Gastrocnemius medialis (tissue), 4 donors: ENCODE measurements around the gene SPTSSB.

ENCODE experiments used
- POLR2A ChIP-seq, 2 donors: fragments of 450-650 bp; IDR thresholded peaks; one replicate each; pipeline ENCODE4 v1.6.1; 2017; ENCODE audit warnings: antibody characterized with exemption in 2 of 2, mild to moderate bottlenecking in 2 of 2, moderate library complexity in 2 of 2
- TF ChIP-seq, protein P1 (sequence below), 5 experiments: fragments of 450-650 bp in 3 of 5; fragments of 200-600 bp in 2 of 5; sonication (generic) in 2 of 5; IDR thresholded peaks in 4 of 5; conservative IDR thresholded peaks in 1 of 5; 1 replicate in 4 of 5; 2 replicates in 1 of 5; pipeline ENCODE4 v1.5.1; 2016 to 2019; ENCODE audit warnings: antibody characterized with exemption in 5 of 5, mild to moderate bottlenecking in 3 of 5, moderate library complexity in 3 of 5

DNA sequence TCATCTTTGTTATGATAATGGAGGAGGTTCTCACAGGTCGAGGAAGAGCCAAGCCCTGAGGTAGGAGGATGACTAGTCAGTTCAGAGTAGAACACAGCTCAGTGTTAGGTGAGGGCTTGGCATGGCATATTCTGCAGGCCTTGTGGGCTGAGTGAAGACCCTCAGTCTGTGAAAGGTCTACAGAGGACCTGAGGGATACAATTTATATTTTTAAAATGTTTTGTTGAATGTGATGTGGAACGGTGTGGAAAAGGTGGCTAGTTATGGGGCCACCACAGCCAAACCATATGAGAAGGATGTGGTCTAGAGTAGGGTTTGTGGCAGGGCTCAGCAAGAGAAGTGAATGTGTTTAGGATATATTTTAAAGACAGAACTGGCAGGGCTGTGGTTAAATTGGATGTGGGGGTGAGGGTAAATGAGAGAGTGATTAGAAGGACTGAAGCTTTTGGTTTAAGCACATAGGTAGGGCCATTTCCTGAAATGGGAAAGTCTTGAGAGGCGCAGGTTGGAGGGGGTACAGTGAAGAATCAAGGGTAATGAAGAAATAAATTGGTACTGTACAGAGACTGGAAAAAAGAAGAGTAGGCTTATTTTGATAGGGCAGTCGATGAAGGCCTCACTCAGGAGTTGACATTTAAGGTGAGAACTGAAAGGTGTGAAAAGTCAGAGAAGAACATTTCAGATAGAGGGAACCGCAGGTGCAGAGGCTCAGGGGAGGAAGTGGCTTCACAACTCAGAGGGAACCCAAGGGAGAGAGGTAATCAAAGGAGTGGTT, 60.5 kb downstream of the SPTSSB start:
- TF ChIP-seq, protein P1, sequence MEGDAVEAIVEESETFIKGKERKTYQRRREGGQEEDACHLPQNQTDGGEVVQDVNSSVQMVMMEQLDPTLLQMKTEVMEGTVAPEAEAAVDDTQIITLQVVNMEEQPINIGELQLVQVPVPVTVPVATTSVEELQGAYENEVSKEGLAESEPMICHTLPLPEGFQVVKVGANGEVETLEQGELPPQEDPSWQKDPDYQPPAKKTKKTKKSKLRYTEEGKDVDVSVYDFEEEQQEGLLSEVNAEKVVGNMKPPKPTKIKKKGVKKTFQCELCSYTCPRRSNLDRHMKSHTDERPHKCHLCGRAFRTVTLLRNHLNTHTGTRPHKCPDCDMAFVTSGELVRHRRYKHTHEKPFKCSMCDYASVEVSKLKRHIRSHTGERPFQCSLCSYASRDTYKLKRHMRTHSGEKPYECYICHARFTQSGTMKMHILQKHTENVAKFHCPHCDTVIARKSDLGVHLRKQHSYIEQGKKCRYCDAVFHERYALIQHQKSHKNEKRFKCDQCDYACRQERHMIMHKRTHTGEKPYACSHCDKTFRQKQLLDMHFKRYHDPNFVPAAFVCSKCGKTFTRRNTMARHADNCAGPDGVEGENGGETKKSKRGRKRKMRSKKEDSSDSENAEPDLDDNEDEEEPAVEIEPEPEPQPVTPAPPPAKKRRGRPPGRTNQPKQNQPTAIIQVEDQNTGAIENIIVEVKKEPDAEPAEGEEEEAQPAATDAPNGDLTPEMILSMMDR (IDR thresholded peaks at IDR 0.05 in 4 of 5, conservative IDR thresholded peaks at IDR 0.05 in 1 of 5), result no peak
- no peak for TF ChIP-seq POLR2A (IDR thresholded peaks at IDR 0.05)
